ENCODE data around the gene VAV3.

DNA sequence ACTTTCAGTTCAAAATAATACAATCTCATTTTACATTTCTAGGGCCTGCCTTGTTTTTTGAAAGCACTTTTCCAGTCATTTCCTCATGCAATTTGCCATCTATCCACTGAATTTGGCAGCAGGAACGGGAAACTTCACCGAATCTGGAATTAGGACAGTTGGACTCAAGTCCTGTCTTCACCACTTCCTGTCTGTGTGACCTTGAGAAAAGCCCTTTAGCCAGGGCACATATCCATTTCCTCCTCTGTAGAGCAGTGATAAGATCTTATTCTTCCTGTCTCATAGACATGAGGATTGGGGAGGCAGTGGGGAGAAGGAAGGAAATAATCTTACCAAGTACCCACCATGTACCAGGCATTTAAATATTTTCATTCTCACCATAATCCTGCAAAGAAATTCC is 12.0 kb downstream of the VAV3 start:
- TF ChIP-seq JUNB (IDR thresholded peaks at IDR 0.05) (no peak), MYC (IDR thresholded peaks at IDR 0.05; ENCODE audit: insufficient read depth, insufficient read length, insufficient replicate concordance, low read length, severe bottlenecking) (no peak), MAX (IDR thresholded peaks at IDR 0.05; ENCODE audit: low read depth, low read length) (no peak), TAF1 (IDR thresholded peaks at IDR 0.05; ENCODE audit: borderline replicate concordance, low read depth, low read length) (no peak), TCF12 (IDR thresholded peaks at IDR 0.05; ENCODE audit: low read depth, low read length) (no peak), POLR2A (IDR thresholded peaks at IDR 0.05; ENCODE audit: low read depth, low read length) (no peak), YBX1 (IDR thresholded peaks at IDR 0.05) (no peak), NR2C2 (IDR thresholded peaks at IDR 0.05; ENCODE audit: borderline replicate concordance, control insufficient read depth, insufficient read length, low read depth) (no peak), MTA3 (IDR thresholded peaks at IDR 0.05; ENCODE audit: borderline replicate concordance, low read length) (no peak)
- TF ChIP-seq, protein P1, sequence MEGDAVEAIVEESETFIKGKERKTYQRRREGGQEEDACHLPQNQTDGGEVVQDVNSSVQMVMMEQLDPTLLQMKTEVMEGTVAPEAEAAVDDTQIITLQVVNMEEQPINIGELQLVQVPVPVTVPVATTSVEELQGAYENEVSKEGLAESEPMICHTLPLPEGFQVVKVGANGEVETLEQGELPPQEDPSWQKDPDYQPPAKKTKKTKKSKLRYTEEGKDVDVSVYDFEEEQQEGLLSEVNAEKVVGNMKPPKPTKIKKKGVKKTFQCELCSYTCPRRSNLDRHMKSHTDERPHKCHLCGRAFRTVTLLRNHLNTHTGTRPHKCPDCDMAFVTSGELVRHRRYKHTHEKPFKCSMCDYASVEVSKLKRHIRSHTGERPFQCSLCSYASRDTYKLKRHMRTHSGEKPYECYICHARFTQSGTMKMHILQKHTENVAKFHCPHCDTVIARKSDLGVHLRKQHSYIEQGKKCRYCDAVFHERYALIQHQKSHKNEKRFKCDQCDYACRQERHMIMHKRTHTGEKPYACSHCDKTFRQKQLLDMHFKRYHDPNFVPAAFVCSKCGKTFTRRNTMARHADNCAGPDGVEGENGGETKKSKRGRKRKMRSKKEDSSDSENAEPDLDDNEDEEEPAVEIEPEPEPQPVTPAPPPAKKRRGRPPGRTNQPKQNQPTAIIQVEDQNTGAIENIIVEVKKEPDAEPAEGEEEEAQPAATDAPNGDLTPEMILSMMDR (IDR thresholded peaks at IDR 0.05 in 2 of 3, conservative IDR thresholded peaks at IDR 0.05 in 1 of 3; ENCODE audit: control insufficient read depth in 2 of 3, extremely low read depth in 1 of 3, insufficient read depth in 1 of 3, low read depth in 3 of 3, low read length in 3 of 3) = no peak

Data from GM12878 (cell line).